Panc1 (cell line): ENCODE measurements around the gene HIGD1A. TPM values are rescaled to one million over a fixed set of nuclear protein-coding genes. Genes with fewer than 3 reads are reported as not detected.

ENCODE experiments used
- ATAC-seq: fragments of 200-7000 bp; cut with Tn5 transposase; 2 replicates; pipeline ENCODE4 v1.9.1; 2020; ENCODE audit warnings: mild to moderate bottlenecking, moderate library complexity
- BruUV-seq: library from RNA; stranded (reverse); fragments of 400-500 nt; replicated peaks from 2 replicates; lab custom pipeline; 2021; lab: Mats Ljungman, UMichigan
- CTCF ChIA-PET: fragments of 300-600 bp; sonication (Branson Sonifier 250); formaldehyde crosslinking; loops from one replicate; lab custom pipeline; 2022; ENCODE audit warnings: antibody characterized with exemption; lab: Charles Lee
- POLR2A ChIA-PET: fragments of 300-600 bp; sonication (Branson Sonifier 250); formaldehyde crosslinking; loops from one replicate; lab custom pipeline; 2022; ENCODE audit warnings: antibody characterized with exemption; lab: Charles Lee
- DNase-seq: peaks from one replicate; pipeline ENCODE4 v3.0.0-alpha.2; 2010; ENCODE audit warnings: low read depth, low spot score
- H3K27ac ChIP-seq: 2 replicates; pipeline ENCODE4 v1.5.1; 2011; ENCODE audit warnings: mild to moderate bottlenecking, low read length, inconsistent platforms
- H3K27me3 ChIP-seq: fragments of 200-500 bp; sonication (Bioruptor generic); 2 replicates; pipeline ENCODE4 v1.6.0; 2014; ENCODE audit warnings: low read length, inconsistent platforms; ENCODE audit not compliant: control insufficient read depth, insufficient read depth
- H3K36me3 ChIP-seq: fragments of 200-500 bp; sonication (Bioruptor generic); 2 replicates; pipeline ENCODE4 v1.5.1; 2014; ENCODE audit warnings: inconsistent platforms, mild to moderate bottlenecking, low read length, moderate library complexity; ENCODE audit not compliant: control insufficient read depth, insufficient read depth
- H3K4me1 ChIP-seq: 2 replicates; pipeline ENCODE4 v1.5.1; 2011; ENCODE audit warnings: inconsistent platforms, mild to moderate bottlenecking, low read length, moderate library complexity; ENCODE audit not compliant: control insufficient read depth, insufficient read depth
- H3K4me3 ChIP-seq, 2 experiments: 2 replicates each; pipeline ENCODE4 v1.5.1; 2011 to 2012; ENCODE audit warnings: low read depth in 2 of 2, low read length in 2 of 2, mild to moderate bottlenecking in 2 of 2, inconsistent platforms in 1 of 2, moderate library complexity in 1 of 2
- H3K9me3 ChIP-seq: fragments of 200-500 bp; sonication (Bioruptor generic); 2 replicates; pipeline ENCODE4 v1.5.1; 2014; ENCODE audit warnings: low read depth, mild to moderate bottlenecking, inconsistent platforms, low read length, moderate library complexity; ENCODE audit not compliant: control insufficient read depth, insufficient read depth
- CTCF ChIP-seq: fragments of 450-650 bp; IDR thresholded peaks from 2 replicates; pipeline ENCODE4 v1.5.1; 2017; ENCODE audit warnings: mild to moderate bottlenecking
- POLR2AphosphoS5 ChIP-seq: IDR thresholded peaks from 2 replicates; pipeline ENCODE4 v1.6.1; 2012; ENCODE audit warnings: mild to moderate bottlenecking, low read depth, low read length, moderate library complexity
- SIN3A ChIP-seq: IDR thresholded peaks from 2 replicates; pipeline ENCODE4 v1.6.1; 2012; ENCODE audit warnings: low read depth, mild to moderate bottlenecking, low read length, moderate library complexity, borderline replicate concordance; ENCODE audit not compliant: insufficient read depth
- TCF7L2 ChIP-seq: IDR thresholded peaks from 2 replicates; pipeline ENCODE4 v1.6.1; 2011; ENCODE audit warnings: mild to moderate bottlenecking, low read depth, low read length, inconsistent platforms
- in situ Hi-C: cut with HindIII; loops from 2 replicates; pipeline ENCODE4 v1.10.0; 2016; ENCODE audit warnings: low sequenced_read_pairs, low pct_unique_long_range_greater_than_20kb
- intact Hi-C: fragments of 100-400 bp; cut with micrococcal nuclease; formaldehyde crosslinking; loops from one replicate; pipeline ENCODE4 v1.10.0; 2022; ENCODE audit not compliant: unreplicated experiment
- total RNA-seq: library from RNA; stranded (reverse); gene quantifications from one replicate; pipeline ENCODE4 v1.2.1, GENCODE V29; 2021; ENCODE audit not compliant: unreplicated experiment
- TF ChIP-seq, protein P1 (sequence below), 2 experiments: IDR thresholded peaks; 2 replicates each; pipeline ENCODE4 v1.6.1; 2011 to 2012; ENCODE audit warnings: low read depth in 2 of 2, control low read depth in 1 of 2, low read length in 1 of 2, mild to moderate bottlenecking in 1 of 2, moderate library complexity in 1 of 2; ENCODE audit not compliant: insufficient read depth in 1 of 2

The HIGD1A gene
- total RNA-seq, 1 experiment from 2014 or later, result 74.6 TPM

- in situ Hi-C loops, result no loop called here
- no peaks in the 10 kb centered on the region for H3K36me3 ChIP-seq
- H3K27ac ChIP-seq, result no peak overlapping the region
- ChIA-PET CTCF (no interaction called here), POLR2A (no interaction called here)
- no peaks in the 10 kb centered on the region for H3K27me3 ChIP-seq
- TF ChIP-seq, protein P1, sequence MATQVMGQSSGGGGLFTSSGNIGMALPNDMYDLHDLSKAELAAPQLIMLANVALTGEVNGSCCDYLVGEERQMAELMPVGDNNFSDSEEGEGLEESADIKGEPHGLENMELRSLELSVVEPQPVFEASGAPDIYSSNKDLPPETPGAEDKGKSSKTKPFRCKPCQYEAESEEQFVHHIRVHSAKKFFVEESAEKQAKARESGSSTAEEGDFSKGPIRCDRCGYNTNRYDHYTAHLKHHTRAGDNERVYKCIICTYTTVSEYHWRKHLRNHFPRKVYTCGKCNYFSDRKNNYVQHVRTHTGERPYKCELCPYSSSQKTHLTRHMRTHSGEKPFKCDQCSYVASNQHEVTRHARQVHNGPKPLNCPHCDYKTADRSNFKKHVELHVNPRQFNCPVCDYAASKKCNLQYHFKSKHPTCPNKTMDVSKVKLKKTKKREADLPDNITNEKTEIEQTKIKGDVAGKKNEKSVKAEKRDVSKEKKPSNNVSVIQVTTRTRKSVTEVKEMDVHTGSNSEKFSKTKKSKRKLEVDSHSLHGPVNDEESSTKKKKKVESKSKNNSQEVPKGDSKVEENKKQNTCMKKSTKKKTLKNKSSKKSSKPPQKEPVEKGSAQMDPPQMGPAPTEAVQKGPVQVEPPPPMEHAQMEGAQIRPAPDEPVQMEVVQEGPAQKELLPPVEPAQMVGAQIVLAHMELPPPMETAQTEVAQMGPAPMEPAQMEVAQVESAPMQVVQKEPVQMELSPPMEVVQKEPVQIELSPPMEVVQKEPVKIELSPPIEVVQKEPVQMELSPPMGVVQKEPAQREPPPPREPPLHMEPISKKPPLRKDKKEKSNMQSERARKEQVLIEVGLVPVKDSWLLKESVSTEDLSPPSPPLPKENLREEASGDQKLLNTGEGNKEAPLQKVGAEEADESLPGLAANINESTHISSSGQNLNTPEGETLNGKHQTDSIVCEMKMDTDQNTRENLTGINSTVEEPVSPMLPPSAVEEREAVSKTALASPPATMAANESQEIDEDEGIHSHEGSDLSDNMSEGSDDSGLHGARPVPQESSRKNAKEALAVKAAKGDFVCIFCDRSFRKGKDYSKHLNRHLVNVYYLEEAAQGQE (IDR thresholded peaks at IDR 0.05; ENCODE audit: insufficient read depth in 1 of 2, low read depth in 2 of 2, low read length in 1 of 2), result no peak
- TF ChIP-seq POLR2AphosphoS5 (no peak), CTCF (no peak)
- intact Hi-C loops, result no loop called here
- no peaks in the 10 kb centered on the region for H3K9me3 ChIP-seq
- ATAC-seq (no peak), DNase-seq (no peak)
- BruUV-seq, result no TSS peak
- no peaks in the 10 kb centered on the region for H3K4me1 ChIP-seq
- H3K4me3 ChIP-seq, result no peak overlapping the region
Observed at GRCh38 chr3:42752441-42752840, 51.8 kb downstream of the HIGD1A start.

DNA sequence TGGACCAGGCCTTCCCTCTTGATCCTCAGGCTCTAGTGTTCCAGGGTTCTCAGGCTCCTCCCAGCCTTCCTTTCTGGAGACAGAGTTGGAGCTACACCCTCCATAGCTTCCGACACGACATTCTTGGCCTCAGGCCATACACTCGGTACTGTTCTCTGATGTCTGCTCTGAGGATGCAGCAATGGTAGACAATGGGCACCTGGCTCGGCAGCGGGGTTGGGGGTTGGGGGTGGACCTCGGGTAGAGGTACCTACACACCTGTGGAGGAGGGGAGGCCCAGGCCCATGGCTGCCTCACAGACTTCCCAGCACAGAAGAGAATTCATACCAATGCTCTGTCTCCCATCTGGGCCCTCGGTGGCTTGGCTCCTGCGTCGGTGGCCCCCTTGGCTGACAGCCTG, 52.7 kb downstream of the HIGD1A start:
- POLR2A ChIA-PET, result no interaction called here
- H3K4me1 ChIP-seq, result no peaks in the 10 kb centered on the region
- intact Hi-C loops (no loop called here), in situ Hi-C loops (no loop called here)
- H3K27me3 ChIP-seq, result no peaks in the 10 kb centered on the region
- no peak overlapping the region for H3K27ac ChIP-seq
- no peak for TF ChIP-seq CTCF
- no peak for TF ChIP-seq TCF7L2
- no peak for TF ChIP-seq SIN3A
- TF ChIP-seq POLR2AphosphoS5, result no peak
- TF ChIP-seq, protein P1 (IDR thresholded peaks at IDR 0.05; ENCODE audit: insufficient read depth in 1 of 2, low read depth in 2 of 2, low read length in 1 of 2), result no peak
- no peaks in the 10 kb centered on the region for H3K9me3 ChIP-seq
- ATAC-seq (no peak), DNase-seq (no peak)
- no peaks in the 10 kb centered on the region for H3K36me3 ChIP-seq
- H3K4me3 ChIP-seq, result no peak overlapping the region
- no TSS peak for BruUV-seq
- CTCF ChIA-PET, result no interaction called here
